ENCODE measurements around the gene DMXL1. TPM values are rescaled to one million over a fixed set of nuclear protein-coding genes. Genes with fewer than 3 reads are reported as not detected.

DMXL1 gene
- total RNA-seq, 4 donors from 2014 or later = 67.1 to 115 (median 83.3) TPM

- TF ChIP-seq CTCF (IDR thresholded peaks at IDR 0.05; ENCODE audit: low read depth) = no peak
Observed at GRCh38 chr5:119282628-119283027, 211.7 kb downstream of the DMXL1 start.

GRCh38 chr5:119284031-119284430 is 213.1 kb downstream of the DMXL1 start:
- TF ChIP-seq CTCF (IDR thresholded peaks at IDR 0.05; ENCODE audit: low read depth) = no peak

- no peak for TF ChIP-seq CTCF (IDR thresholded peaks at IDR 0.05; ENCODE audit: low read depth)
Observed at GRCh38 chr5:119285070-119285916, 214.4 kb downstream of the DMXL1 start.

- no peak for TF ChIP-seq CTCF (IDR thresholded peaks at IDR 0.05; ENCODE audit: low read depth)
Observed at GRCh38 chr5:119286511-119287488, 215.9 kb downstream of the DMXL1 start.

GRCh38 chr5:119287547-119288111 is 216.7 kb downstream of the DMXL1 start:
- no peak for TF ChIP-seq CTCF (IDR thresholded peaks at IDR 0.05; ENCODE audit: low read depth)

- TF ChIP-seq CTCF (IDR thresholded peaks at IDR 0.05; ENCODE audit: low read depth) = no peak
Observed at GRCh38 chr5:119288379-119289033, 217.6 kb downstream of the DMXL1 start.

Measured in subcutaneous adipose tissue (tissue), 4 donors.